ENCODE results near the gene WDR90. TPM values are rescaled to one million over a fixed set of nuclear protein-coding genes. Genes with fewer than 3 reads are reported as not detected.

WDR90 gene
- total and polyA plus RNA-seq, 10 of the 15 experiments (the other 5 are each of a cell fraction or from before 2014, with no cell fraction given) = 2.0 to 65.0 (median 16.7) TPM

DNA sequence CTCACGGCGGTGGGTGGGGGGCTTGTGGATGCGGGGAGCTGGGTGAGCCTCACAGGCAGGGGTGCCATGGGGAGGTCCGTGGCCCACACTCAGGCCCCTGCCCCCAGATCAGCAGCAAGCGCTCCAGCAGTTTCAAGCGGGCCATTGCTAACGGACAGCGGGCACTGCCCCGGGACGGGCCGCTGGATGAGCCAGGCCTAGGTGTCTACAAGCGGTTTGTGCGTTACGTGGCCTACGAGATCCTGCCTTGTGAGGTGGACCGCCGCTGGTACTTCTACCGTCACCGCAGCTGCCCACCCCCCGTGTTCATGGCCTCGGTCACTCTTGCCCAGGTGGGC lies 27.4 kb downstream of the WDR90 start (continued):
- TF ChIP-seq, protein P1, sequence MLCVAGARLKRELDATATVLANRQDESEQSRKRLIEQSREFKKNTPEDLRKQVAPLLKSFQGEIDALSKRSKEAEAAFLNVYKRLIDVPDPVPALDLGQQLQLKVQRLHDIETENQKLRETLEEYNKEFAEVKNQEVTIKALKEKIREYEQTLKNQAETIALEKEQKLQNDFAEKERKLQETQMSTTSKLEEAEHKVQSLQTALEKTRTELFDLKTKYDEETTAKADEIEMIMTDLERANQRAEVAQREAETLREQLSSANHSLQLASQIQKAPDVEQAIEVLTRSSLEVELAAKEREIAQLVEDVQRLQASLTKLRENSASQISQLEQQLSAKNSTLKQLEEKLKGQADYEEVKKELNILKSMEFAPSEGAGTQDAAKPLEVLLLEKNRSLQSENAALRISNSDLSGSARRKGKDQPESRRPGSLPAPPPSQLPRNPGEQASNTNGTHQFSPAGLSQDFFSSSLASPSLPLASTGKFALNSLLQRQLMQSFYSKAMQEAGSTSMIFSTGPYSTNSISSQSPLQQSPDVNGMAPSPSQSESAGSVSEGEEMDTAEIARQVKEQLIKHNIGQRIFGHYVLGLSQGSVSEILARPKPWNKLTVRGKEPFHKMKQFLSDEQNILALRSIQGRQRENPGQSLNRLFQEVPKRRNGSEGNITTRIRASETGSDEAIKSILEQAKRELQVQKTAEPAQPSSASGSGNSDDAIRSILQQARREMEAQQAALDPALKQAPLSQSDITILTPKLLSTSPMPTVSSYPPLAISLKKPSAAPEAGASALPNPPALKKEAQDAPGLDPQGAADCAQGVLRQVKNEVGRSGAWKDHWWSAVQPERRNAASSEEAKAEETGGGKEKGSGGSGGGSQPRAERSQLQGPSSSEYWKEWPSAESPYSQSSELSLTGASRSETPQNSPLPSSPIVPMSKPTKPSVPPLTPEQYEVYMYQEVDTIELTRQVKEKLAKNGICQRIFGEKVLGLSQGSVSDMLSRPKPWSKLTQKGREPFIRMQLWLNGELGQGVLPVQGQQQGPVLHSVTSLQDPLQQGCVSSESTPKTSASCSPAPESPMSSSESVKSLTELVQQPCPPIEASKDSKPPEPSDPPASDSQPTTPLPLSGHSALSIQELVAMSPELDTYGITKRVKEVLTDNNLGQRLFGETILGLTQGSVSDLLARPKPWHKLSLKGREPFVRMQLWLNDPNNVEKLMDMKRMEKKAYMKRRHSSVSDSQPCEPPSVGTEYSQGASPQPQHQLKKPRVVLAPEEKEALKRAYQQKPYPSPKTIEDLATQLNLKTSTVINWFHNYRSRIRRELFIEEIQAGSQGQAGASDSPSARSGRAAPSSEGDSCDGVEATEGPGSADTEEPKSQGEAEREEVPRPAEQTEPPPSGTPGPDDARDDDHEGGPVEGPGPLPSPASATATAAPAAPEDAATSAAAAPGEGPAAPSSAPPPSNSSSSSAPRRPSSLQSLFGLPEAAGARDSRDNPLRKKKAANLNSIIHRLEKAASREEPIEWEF (IDR thresholded peaks at IDR 0.05; ENCODE audit: insufficient replicate concordance, low read depth, low read length) = no peak
- no peak for TF ChIP-seq TAF1 (IDR thresholded peaks at IDR 0.05; ENCODE audit: borderline replicate concordance, low read depth, low read length)
- TF ChIP-seq, protein P2, sequence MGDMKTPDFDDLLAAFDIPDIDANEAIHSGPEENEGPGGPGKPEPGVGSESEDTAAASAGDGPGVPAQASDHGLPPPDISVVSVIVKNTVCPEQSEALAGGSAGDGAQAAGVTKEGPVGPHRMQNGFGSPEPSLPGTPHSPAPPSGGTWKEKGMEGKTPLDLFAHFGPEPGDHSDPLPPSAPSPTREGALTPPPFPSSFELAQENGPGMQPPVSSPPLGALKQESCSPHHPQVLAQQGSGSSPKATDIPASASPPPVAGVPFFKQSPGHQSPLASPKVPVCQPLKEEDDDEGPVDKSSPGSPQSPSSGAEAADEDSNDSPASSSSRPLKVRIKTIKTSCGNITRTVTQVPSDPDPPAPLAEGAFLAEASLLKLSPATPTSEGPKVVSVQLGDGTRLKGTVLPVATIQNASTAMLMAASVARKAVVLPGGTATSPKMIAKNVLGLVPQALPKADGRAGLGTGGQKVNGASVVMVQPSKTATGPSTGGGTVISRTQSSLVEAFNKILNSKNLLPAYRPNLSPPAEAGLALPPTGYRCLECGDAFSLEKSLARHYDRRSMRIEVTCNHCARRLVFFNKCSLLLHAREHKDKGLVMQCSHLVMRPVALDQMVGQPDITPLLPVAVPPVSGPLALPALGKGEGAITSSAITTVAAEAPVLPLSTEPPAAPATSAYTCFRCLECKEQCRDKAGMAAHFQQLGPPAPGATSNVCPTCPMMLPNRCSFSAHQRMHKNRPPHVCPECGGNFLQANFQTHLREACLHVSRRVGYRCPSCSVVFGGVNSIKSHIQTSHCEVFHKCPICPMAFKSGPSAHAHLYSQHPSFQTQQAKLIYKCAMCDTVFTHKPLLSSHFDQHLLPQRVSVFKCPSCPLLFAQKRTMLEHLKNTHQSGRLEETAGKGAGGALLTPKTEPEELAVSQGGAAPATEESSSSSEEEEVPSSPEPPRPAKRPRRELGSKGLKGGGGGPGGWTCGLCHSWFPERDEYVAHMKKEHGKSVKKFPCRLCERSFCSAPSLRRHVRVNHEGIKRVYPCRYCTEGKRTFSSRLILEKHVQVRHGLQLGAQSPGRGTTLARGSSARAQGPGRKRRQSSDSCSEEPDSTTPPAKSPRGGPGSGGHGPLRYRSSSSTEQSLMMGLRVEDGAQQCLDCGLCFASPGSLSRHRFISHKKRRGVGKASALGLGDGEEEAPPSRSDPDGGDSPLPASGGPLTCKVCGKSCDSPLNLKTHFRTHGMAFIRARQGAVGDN (IDR thresholded peaks at IDR 0.05) = no peak
- TF ChIP-seq ETV6 (conservative IDR thresholded peaks at IDR 0.05 in 1 of 2, IDR thresholded peaks at IDR 0.05 in 1 of 2; ENCODE audit: borderline replicate concordance in 1 of 2, low read depth in 1 of 2) = no peak
- no peak for TF ChIP-seq EZH2 (IDR thresholded peaks at IDR 0.05; ENCODE audit: borderline replicate concordance, control insufficient read depth, low read depth, low read length)
- no peak for TF ChIP-seq IKZF2 (IDR thresholded peaks at IDR 0.05)
- TF ChIP-seq ZNF384 (IDR thresholded peaks at IDR 0.05; ENCODE audit: borderline replicate concordance, low read depth, low read length) = no peak
